ENCODE measurements around the gene CPB2.

GRCh38 chr13:46145950-46146349 is 41.1 kb upstream of the CPB2 start:
- TF ChIP-seq CTCF (IDR thresholded peaks at IDR 0.05; ENCODE audit: low read depth, low read length) (no peak), EZH2phosphoT487 (IDR thresholded peaks at IDR 0.05; ENCODE audit: low read depth) (no peak)

Measured in OCI-LY3 (cell line).